ENCODE results near the gene ALDH16A1.

Gene ALDH16A1

GRCh38 chr19:49490287-49491029 is 37.4 kb downstream of the ALDH16A1 start:
- DNase-seq = no peak

GRCh38 chr19:49491030-49491803 is 38.2 kb downstream of the ALDH16A1 start:
- DNase-seq = no peak

GRCh38 chr19:49491804-49492572 is 39.0 kb downstream of the ALDH16A1 start:
- no peak for DNase-seq

- DNase-seq = no peak
These were observed 39.8 kb downstream of the ALDH16A1 start for GRCh38 chr19:49492573-49493405.

- no peak for DNase-seq
These were observed 43.6 kb downstream of the ALDH16A1 start for GRCh38 chr19:49496574-49497008.

GRCh38 chr19:49497047-49497788 is 44.2 kb downstream of the ALDH16A1 start:
- no peak for DNase-seq

GRCh38 chr19:49497789-49498103 is 44.7 kb downstream of the ALDH16A1 start:
- no peak for DNase-seq

GRCh38 chr19:49498475-49498874 is 45.5 kb downstream of the ALDH16A1 start:
- no peak for DNase-seq

GRCh38 chr19:49499030-49499670 is 46.1 kb downstream of the ALDH16A1 start:
- no peak for DNase-seq

GRCh38 chr19:49502866-49503581 is 50.0 kb downstream of the ALDH16A1 start:
- peak; percentile 73 for DNase-seq

- no peak for DNase-seq
These were observed 50.5 kb downstream of the ALDH16A1 start for GRCh38 chr19:49503582-49503962.

GRCh38 chr19:49506575-49507105 is 53.6 kb downstream of the ALDH16A1 start:
- DNase-seq = peak; percentile 18

GRCh38 chr19:49507803-49508494 is 54.9 kb downstream of the ALDH16A1 start:
- no peak for DNase-seq

GRCh38 chr19:49512970-49513745 is 60.1 kb downstream of the ALDH16A1 start:
- DNase-seq = no peak

- DNase-seq = no peak
These were observed 60.7 kb downstream of the ALDH16A1 start for GRCh38 chr19:49513746-49514118.

GRCh38 chr19:49514151-49514550 is 61.1 kb downstream of the ALDH16A1 start:
- no peak for DNase-seq

GRCh38 chr19:49515767-49516166 is 62.7 kb downstream of the ALDH16A1 start:
- DNase-seq = no peak

GRCh38 chr19:49518033-49518432 is 65.0 kb downstream of the ALDH16A1 start:
- DNase-seq = no peak

All from DMS153 (cell line).